Superior temporal gyrus (tissue), 1 donor: ENCODE results near the gene KCTD10.

Source experiments
- DNase-seq: peaks from one replicate; pipeline ENCODE4 v3.0.0-alpha.2; 2016; ENCODE audit errors: extremely low spot score

The KCTD10 gene

GRCh38 chr12:109494348-109494881, 17.3 kb upstream of the KCTD10 start:
- DNase-seq, result no peak

GRCh38 chr12:109493938-109494337, 16.8 kb upstream of the KCTD10 start:
- DNase-seq, result no peak

- DNase-seq, result no peak
Observed at GRCh38 chr12:109493090-109493489, 16.0 kb upstream of the KCTD10 start.

GRCh38 chr12:109492371-109492770, 15.3 kb upstream of the KCTD10 start:
- DNase-seq, result no peak

- DNase-seq, result no peak
Observed at GRCh38 chr12:109491671-109492070, 14.6 kb upstream of the KCTD10 start.

GRCh38 chr12:109489955-109490565, 13.0 kb upstream of the KCTD10 start:
- no peak for DNase-seq

- DNase-seq, result no peak
Observed at GRCh38 chr12:109489016-109489954, 12.2 kb upstream of the KCTD10 start.

- DNase-seq, result no peak
Observed at GRCh38 chr12:109488051-109488665, 11.1 kb upstream of the KCTD10 start.

GRCh38 chr12:109487181-109488050, 10.3 kb upstream of the KCTD10 start:
- DNase-seq, result no peak

GRCh38 chr12:109485201-109485600, 8.1 kb upstream of the KCTD10 start:
- no peak for DNase-seq

- no peak for DNase-seq
Observed at GRCh38 chr12:109483346-109483745, 6.2 kb upstream of the KCTD10 start.

GRCh38 chr12:109482894-109483293, 5.8 kb upstream of the KCTD10 start:
- DNase-seq, result no peak

- no peak for DNase-seq
Observed at GRCh38 chr12:109482491-109482890, 5.4 kb upstream of the KCTD10 start.

GRCh38 chr12:109481863-109482262, 4.8 kb upstream of the KCTD10 start:
- DNase-seq, result no peak

- no peak for DNase-seq
Observed at GRCh38 chr12:109480356-109480755, 3.3 kb upstream of the KCTD10 start.

GRCh38 chr12:109479761-109480160, 2.7 kb upstream of the KCTD10 start:
- DNase-seq, result no peak

GRCh38 chr12:109477963-109478315, 839 bp upstream of the KCTD10 start:
- no peak for DNase-seq

- DNase-seq, result no peak
Observed at GRCh38 chr12:109476807-109477184, 304 bp downstream of the KCTD10 start.

- DNase-seq, result no peak
Observed at GRCh38 chr12:109475993-109476806, 900 bp downstream of the KCTD10 start.

- no peak for DNase-seq
Observed at GRCh38 chr12:109475121-109475520, 2.0 kb downstream of the KCTD10 start.
